Ovary (tissue), 9 donors: ENCODE measurements around the gene PTPRK. TPM values are rescaled to one million over a fixed set of nuclear protein-coding genes. Genes with fewer than 3 reads are reported as not detected.

Experiments
- DNase-seq, 5 donors: peaks; one replicate each; pipeline ENCODE4 v3.0.0-alpha.2; 2019 to 2020
- H3K27ac ChIP-seq, 2 donors: fragments of 200-600 bp; one replicate each; pipeline versions ENCODE4 v1.5.1 to v1.8.0; 2019 to 2022
- H3K27me3 ChIP-seq: fragments of 200-600 bp; one replicate; pipeline ENCODE4 v1.8.0; 2022
- H3K36me3 ChIP-seq: fragments of 200-600 bp; sonication (generic); one replicate; pipeline ENCODE4 v1.5.1; 2019
- H3K4me1 ChIP-seq: one replicate; pipeline ENCODE4 v1.8.1; 2013; ENCODE audit warnings: mild to moderate bottlenecking, moderate library complexity; ENCODE audit not compliant: insufficient read depth
- H3K4me3 ChIP-seq: fragments of 200-600 bp; sonication (generic); one replicate; pipeline ENCODE4 v1.5.1; 2017
- H3K9me3 ChIP-seq, 2 donors: fragments of 200-600 bp in 1 of 2; sonication (generic) in 1 of 2; one replicate each; pipeline versions ENCODE4 v1.5.1 to v1.8.1; 2013 to 2019; ENCODE audit warnings: mild to moderate bottlenecking in 1 of 2, moderate library complexity in 1 of 2
- CTCF ChIP-seq, 3 donors: fragments of 450-650 bp in 2 of 3; fragments of 200-600 bp in 1 of 3; IDR thresholded peaks; one replicate each; pipeline versions ENCODE4 v1.5.1 to v1.8.0; 2016 to 2022; ENCODE audit warnings: antibody characterized with exemption in 3 of 3, mild to moderate bottlenecking in 1 of 3
- EP300 ChIP-seq: sonication (generic); formaldehyde crosslinking; IDR thresholded peaks from one replicate; pipeline ENCODE4 v1.6.1; 2017; ENCODE audit warnings: antibody characterized with exemption
- POLR2A ChIP-seq: fragments of 450-650 bp; IDR thresholded peaks from one replicate; pipeline ENCODE4 v1.6.1; 2017; ENCODE audit warnings: antibody characterized with exemption, mild to moderate bottlenecking, moderate library complexity
- WGBS, 3 donors: extraction: QIAGEN DNeasy Blood & Tissue Kit in 1 of 3; methylation state at CpG; one replicate each; pipeline versions ENCODE4 v1.1.5 to v1.1.7; 2013 to 2017; 5-methylcytosine and 5-hydroxymethylcytosine counted together
- intact Hi-C, 4 donors: fragments of 100-400 bp; cut with DNase I; formaldehyde crosslinking; loops; one replicate each; pipeline versions ENCODE4 v1.11.0 to v1.15.1; 2022 to 2023
- polyA plus RNA-seq, 2 donors: library from polyadenylated mRNA; stranded (reverse); fragments of 200-250 nt in 1 of 2; fragments of 350-450 nt in 1 of 2; fragmentation: Illumina TruSeq in 1 of 2; extraction: RNeasy Lipid Tissue Mini Kit (QIAGEN cat#74804) in 1 of 2; gene quantifications; one replicate each; pipeline ENCODE4 v1.2.3, GENCODE V29; 2013 to 2014
- total RNA-seq, 7 donors: library from RNA; depleted of rRNA in 2 of 7; stranded (reverse); fragments of >200 nt in 2 of 7; fragmentation: NEBNext Ultra II Directional in 3 of 7; extraction: Animal tissue kit (Norgen Biotek cat#: 25700) in 3 of 7; gene quantifications; one replicate each; pipeline versions ENCODE4 v1.1.0 to v1.2.4, GENCODE V29; 2016 to 2023
- donor health status: DM: no; HTN: no; CAD: no; lungs with moderate emphysema.
- donor health status: DM: no; HTN: no; CAD: no.
- donor health status: Bipolar disorder and iron deficiency.
- donor health status: DM: yes; HTN: yes; CAD: no.
- donor health status: DM: no; HTN: no; CAD: no.
- donor health status: DM: yes; HTN: yes; CAD: no.

The PTPRK gene
- total and polyA plus RNA-seq, 9 donors, result 24.0 to 50.7 (median 44.1) TPM

- Histone ChIP-seq H3K4me1 (peaks cover 5% of the 10 kb centered on the region), H3K4me3 (no peak overlapping the region), H3K27me3 (no peaks in the 10 kb centered on the region), H3K27ac (no peak overlapping the region), H3K9me3 (no peaks in the 10 kb centered on the region), H3K36me3 (no peaks in the 10 kb centered on the region)
- 97 to 99% (median 99%) methylated on average over 2 of the region's 2 CpGs for WGBS, 3 donors
- DNase-seq, result no peak
- intact Hi-C loops, result no loop called here
- TF ChIP-seq EP300 (no peak), CTCF (IDR thresholded peaks at IDR 0.05) (no peak), POLR2A (no peak)
Observed at GRCh38 chr6:128361378-128361777, 159.0 kb downstream of the PTPRK start.

- Histone ChIP-seq H3K4me1 (peaks cover 5% of the 10 kb centered on the region), H3K27ac (no peak overlapping the region), H3K9me3 (no peaks in the 10 kb centered on the region), H3K27me3 (no peaks in the 10 kb centered on the region), H3K4me3 (no peak overlapping the region), H3K36me3 (no peaks in the 10 kb centered on the region)
- intact Hi-C loops, result no loop called here
- no peak for DNase-seq
- TF ChIP-seq EP300, result no peak
- 36 to 44% (median 40%) methylated on average over 3 of the region's 3 CpGs for WGBS, 3 donors
Observed at GRCh38 chr6:128358244-128358776, 162.1 kb downstream of the PTPRK start.

GRCh38 chr6:128357392-128358130 is 162.8 kb downstream of the PTPRK start:
- WGBS, 3 donors, result 72 to 79% (median 75%) methylated on average over 3 of the region's 3 CpGs
- DNase-seq, result no peak
- intact Hi-C loops, result no loop called here
- no peak for TF ChIP-seq EP300
- no peak for TF ChIP-seq POLR2A
- TF ChIP-seq CTCF (IDR thresholded peaks at IDR 0.05), result no peak
- H3K36me3 ChIP-seq, result no peaks in the 10 kb centered on the region
- H3K9me3 ChIP-seq, result no peaks in the 10 kb centered on the region
- H3K27me3 ChIP-seq, result no peaks in the 10 kb centered on the region
- no peak overlapping the region for H3K27ac ChIP-seq
- no peak overlapping the region for H3K4me3 ChIP-seq
- peaks cover 5% of the 10 kb centered on the region for H3K4me1 ChIP-seq

- peaks cover 4% of the 10 kb centered on the region for H3K4me1 ChIP-seq
- no peak overlapping the region for H3K4me3 ChIP-seq
- no peak for TF ChIP-seq EP300
- TF ChIP-seq CTCF (IDR thresholded peaks at IDR 0.05), result no peak
- TF ChIP-seq POLR2A, result no peak
- no peaks in the 10 kb centered on the region for H3K9me3 ChIP-seq
- WGBS, 3 donors, result 94 to 98% (median 97%) methylated on average over 1 of the region's 1 CpG
- H3K27ac ChIP-seq, result no peak overlapping the region
- no peaks in the 10 kb centered on the region for H3K36me3 ChIP-seq
- no peaks in the 10 kb centered on the region for H3K27me3 ChIP-seq
- intact Hi-C loops, result no loop called here
- no peak for DNase-seq
Observed at GRCh38 chr6:128352366-128352765, 168.0 kb downstream of the PTPRK start.

GRCh38 chr6:128351255-128351514 is 169.2 kb downstream of the PTPRK start:
- intact Hi-C loops, result no loop called here
- H3K36me3 ChIP-seq, result no peaks in the 10 kb centered on the region
- no peak overlapping the region for H3K27ac ChIP-seq
- no peaks in the 10 kb centered on the region for H3K9me3 ChIP-seq
- TF ChIP-seq POLR2A (no peak), EP300 (no peak), CTCF (IDR thresholded peaks at IDR 0.05) (no peak)
- no peaks in the 10 kb centered on the region for H3K27me3 ChIP-seq
- DNase-seq, result no peak
- H3K4me1 ChIP-seq, result peaks cover 4% of the 10 kb centered on the region
- WGBS, 3 donors, result 89 to 99% (median 97%) methylated on average over 2 of the region's 2 CpGs
- H3K4me3 ChIP-seq, result no peak overlapping the region
